Calu3 (cell line): ENCODE measurements around the gene TMEM120B. TPM values are rescaled to one million over a fixed set of nuclear protein-coding genes. Genes with fewer than 3 reads are reported as not detected.
"Not testable (repeated sequence)": the region's sequence is repeated elsewhere in the genome, so short reads cannot be mapped to it uniquely, and the experiment has no call there.

ENCODE experiments used
- BruUV-seq: library from RNA; stranded (reverse); fragments of 400-500 nt; replicated peaks from 2 replicates; lab custom pipeline; 2021; lab: Mats Ljungman, UMichigan
- CTCF ChIA-PET: fragments of 300-600 bp; sonication (Branson Sonifier 250); formaldehyde crosslinking; loops from one replicate; lab custom pipeline; 2022; ENCODE audit warnings: antibody characterized with exemption; lab: Charles Lee
- DNase-seq: peaks from one replicate; pipeline ENCODE4 v3.0.0; 2022
- H3K27ac Mint-ChIP-seq: one replicate; pipeline ENCODE4 v1.8.0; 2022; ENCODE audit warnings: mixed read lengths; ENCODE audit not compliant: unreplicated experiment
- H3K27me3 Mint-ChIP-seq: one replicate; pipeline ENCODE4 v1.8.0; 2022; ENCODE audit warnings: mixed read lengths; ENCODE audit not compliant: unreplicated experiment
- H3K36me3 Mint-ChIP-seq: one replicate; pipeline ENCODE4 v1.8.0; 2022; ENCODE audit warnings: mild to moderate bottlenecking, moderate library complexity, mixed read lengths; ENCODE audit not compliant: insufficient read depth, unreplicated experiment
- H3K4me1 Mint-ChIP-seq: one replicate; pipeline ENCODE4 v1.8.0; 2022; ENCODE audit warnings: mild to moderate bottlenecking, low read depth, mixed read lengths; ENCODE audit not compliant: unreplicated experiment
- H3K4me3 Mint-ChIP-seq: one replicate; pipeline ENCODE4 v1.8.0; 2022; ENCODE audit warnings: mild to moderate bottlenecking, low read depth, moderate library complexity, mixed read lengths; ENCODE audit not compliant: unreplicated experiment
- H3K9me3 Mint-ChIP-seq: one replicate; pipeline ENCODE4 v1.8.0; 2022; ENCODE audit warnings: low read depth, mixed read lengths; ENCODE audit not compliant: unreplicated experiment
- intact Hi-C: fragments of 100-400 bp; cut with micrococcal nuclease; formaldehyde crosslinking; loops from one replicate; pipeline ENCODE4 v1.10.0; 2022; ENCODE audit not compliant: unreplicated experiment
- total RNA-seq: library from RNA; stranded (reverse); gene quantifications from 2 replicates; pipeline ENCODE4 v1.2.3, GENCODE V29; 2022
- TF ChIP-seq, protein P1 (sequence below): fragments of 200-600 bp; IDR thresholded peaks from one replicate; pipeline ENCODE4 v1.8.0; 2022; ENCODE audit warnings: antibody characterized with exemption; ENCODE audit not compliant: unreplicated experiment

TMEM120B gene
- total RNA-seq, 1 experiment from 2014 or later: 23.2 TPM

DNA sequence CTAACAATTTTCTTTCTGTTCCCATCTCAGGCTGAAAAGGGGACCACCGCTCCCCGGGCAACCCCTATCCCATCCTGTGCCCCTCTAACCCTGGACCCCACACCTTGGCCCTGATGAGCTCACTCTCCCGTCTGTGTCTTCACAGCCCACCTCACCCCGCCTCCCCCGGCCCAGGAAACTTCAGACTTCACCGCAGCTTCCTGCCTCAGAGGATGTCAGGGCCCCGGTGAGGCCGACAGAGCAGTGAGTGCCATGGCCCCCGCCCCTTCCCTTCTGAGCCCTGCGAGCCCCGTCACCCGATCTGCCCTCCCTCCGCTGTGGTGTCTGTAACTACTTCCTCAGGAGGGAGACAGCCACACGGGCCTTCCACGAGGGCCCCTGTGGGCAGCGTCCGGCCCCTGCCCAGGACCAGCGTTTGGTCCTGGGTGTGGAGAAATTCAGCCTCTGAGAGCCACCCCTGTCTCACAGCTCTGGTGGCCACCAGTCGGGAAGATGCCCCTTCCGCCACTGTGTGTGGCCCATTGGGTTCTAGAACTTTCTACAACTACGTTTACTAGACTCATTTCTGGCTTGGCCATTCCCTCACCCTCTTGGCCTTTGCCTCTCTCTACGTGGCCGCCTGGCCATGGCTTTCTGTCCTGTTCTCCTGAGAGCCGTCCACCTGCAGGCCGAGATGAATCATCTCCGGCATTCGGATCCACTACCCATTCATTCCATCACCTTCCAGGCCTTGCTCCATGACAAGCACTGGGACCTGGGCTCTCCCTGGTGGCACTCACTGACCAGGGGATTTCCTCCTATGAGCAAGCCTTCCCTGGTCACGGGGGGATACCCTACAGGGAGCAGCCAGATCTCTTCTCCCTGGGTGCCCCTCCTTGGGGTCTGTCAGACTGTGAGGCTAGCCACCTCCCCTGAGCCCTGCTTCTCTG is 77.5 kb downstream of the TMEM120B start:
- TF ChIP-seq, protein P1, sequence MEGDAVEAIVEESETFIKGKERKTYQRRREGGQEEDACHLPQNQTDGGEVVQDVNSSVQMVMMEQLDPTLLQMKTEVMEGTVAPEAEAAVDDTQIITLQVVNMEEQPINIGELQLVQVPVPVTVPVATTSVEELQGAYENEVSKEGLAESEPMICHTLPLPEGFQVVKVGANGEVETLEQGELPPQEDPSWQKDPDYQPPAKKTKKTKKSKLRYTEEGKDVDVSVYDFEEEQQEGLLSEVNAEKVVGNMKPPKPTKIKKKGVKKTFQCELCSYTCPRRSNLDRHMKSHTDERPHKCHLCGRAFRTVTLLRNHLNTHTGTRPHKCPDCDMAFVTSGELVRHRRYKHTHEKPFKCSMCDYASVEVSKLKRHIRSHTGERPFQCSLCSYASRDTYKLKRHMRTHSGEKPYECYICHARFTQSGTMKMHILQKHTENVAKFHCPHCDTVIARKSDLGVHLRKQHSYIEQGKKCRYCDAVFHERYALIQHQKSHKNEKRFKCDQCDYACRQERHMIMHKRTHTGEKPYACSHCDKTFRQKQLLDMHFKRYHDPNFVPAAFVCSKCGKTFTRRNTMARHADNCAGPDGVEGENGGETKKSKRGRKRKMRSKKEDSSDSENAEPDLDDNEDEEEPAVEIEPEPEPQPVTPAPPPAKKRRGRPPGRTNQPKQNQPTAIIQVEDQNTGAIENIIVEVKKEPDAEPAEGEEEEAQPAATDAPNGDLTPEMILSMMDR: no peak
- Mint-ChIP-seq H3K27me3 (no peaks in the 10 kb centered on the region), H3K4me3 (peak overlapping the region; percentile 86), H3K36me3 (peaks cover 93% of the 10 kb centered on the region), H3K9me3 (no peaks in the 10 kb centered on the region), H3K27ac (peak overlapping the region; percentile 88), H3K4me1 (peaks cover 63% of the 10 kb centered on the region)
- peak; percentile 47 for DNase-seq
- no TSS peak for BruUV-seq
- CTCF ChIA-PET: interaction anchor here (0.7 kb wide), 1 partner anchor 17 kb away, joined by 3 read pairs; no protein-coding TSS in a partner anchor
- intact Hi-C loops: no loop called here

GRCh38 chr12:121790785-121791184 is 78.2 kb downstream of the TMEM120B start:
- peak overlapping the region; percentile 86 for H3K4me3 Mint-ChIP-seq
- CTCF ChIA-PET: interaction anchor here (1.3 kb wide), 1 partner anchor 9 kb away, joined by 4 read pairs; no protein-coding TSS in a partner anchor
- intact Hi-C loops, DNase-seq, BruUV-seq, H3K27me3 Mint-ChIP-seq, H3K9me3 Mint-ChIP-seq: not testable (repeated sequence)
- peaks cover 94% of the 10 kb centered on the region for H3K36me3 Mint-ChIP-seq
- peak overlapping the region; percentile 88 for H3K27ac Mint-ChIP-seq
- peaks cover 67% of the 10 kb centered on the region for H3K4me1 Mint-ChIP-seq

- CTCF ChIA-PET: interaction anchor here (0.6 to 8.7 kb wide), 5 partner anchors 8 to 289 kb away, joined by 4 to 179 read pairs (median 9); no protein-coding TSS in a partner anchor
- TSS peak; percentile 29 for BruUV-seq
- no peaks in the 10 kb centered on the region for H3K27me3 Mint-ChIP-seq
- H3K27ac Mint-ChIP-seq: peak overlapping the region; percentile 85
- peak; percentile 69 for DNase-seq
- peaks cover 89% of the 10 kb centered on the region for H3K36me3 Mint-ChIP-seq
- H3K9me3 Mint-ChIP-seq: no peaks in the 10 kb centered on the region
- TF ChIP-seq, protein P1: no peak
- intact Hi-C loops: no loop called here
- H3K4me3 Mint-ChIP-seq: peak overlapping the region; percentile 86
- H3K4me1 Mint-ChIP-seq: peaks cover 67% of the 10 kb centered on the region
These were observed 79.4 kb downstream of the TMEM120B start for GRCh38 chr12:121791671-121792551.

DNA sequence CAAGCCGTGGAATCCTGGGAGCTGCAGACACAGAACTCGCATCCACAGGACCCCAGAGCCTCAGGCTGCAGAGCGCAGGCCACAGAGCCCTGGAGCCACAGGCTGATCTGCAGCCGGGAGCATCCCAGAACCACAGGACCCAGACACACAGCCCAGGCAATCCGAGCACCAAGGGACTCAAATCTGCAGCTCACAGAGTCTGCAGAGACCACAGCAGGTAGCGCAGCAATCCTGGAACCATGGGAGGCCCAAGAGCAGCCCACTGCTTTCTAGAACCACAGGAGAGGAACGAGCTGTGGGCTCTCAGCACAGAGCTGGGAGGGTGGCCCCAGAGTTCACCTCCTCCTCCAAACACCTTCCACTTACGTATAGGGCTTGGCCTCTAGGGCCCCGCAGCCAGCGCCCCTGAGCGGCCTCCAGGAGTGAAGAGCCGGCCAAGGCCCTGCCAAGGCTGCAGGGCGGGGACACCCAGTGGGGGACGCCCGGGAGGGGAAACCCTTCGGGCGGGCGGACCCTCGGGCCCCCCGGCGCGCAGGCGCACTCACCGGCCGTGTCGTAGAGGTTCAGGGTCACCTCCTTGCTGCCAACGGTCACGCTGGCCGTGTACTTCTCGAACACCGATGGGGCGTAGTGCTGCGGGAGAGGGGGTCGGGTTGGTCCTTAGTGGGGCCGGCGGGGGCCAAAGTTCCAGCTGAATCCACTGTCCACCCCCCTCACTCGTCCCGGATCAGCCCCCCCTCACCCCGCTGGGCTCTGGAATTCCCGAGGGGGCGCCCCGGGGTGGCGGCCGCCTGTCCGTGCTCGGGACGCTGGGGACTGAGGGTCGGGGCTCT is 80.3 kb downstream of the TMEM120B start:
- H3K36me3 Mint-ChIP-seq: peaks cover 87% of the 10 kb centered on the region
- peaks cover 70% of the 10 kb centered on the region for H3K4me1 Mint-ChIP-seq
- H3K4me3 Mint-ChIP-seq: peak overlapping the region; percentile 86
- H3K27me3 Mint-ChIP-seq: no peaks in the 10 kb centered on the region
- CTCF ChIA-PET: interaction anchor here (0.6 to 8.7 kb wide), 8 partner anchors 9 to 290 kb away, joined by 3 to 179 read pairs (median 10); no protein-coding TSS in a partner anchor
- TF ChIP-seq, protein P1: no peak
- no peaks in the 10 kb centered on the region for H3K9me3 Mint-ChIP-seq
- intact Hi-C loops: no loop called here
- BruUV-seq: TSS peak; percentile 83
- DNase-seq: peak; percentile 50
- peak overlapping the region; percentile 85 for H3K27ac Mint-ChIP-seq
